Measurements from ENCODE around the gene ARHGAP15.

ARHGAP15 gene

GRCh38 chr2:143383016-143383415 is 253.8 kb downstream of the ARHGAP15 start:
- TF ChIP-seq, protein P1, sequence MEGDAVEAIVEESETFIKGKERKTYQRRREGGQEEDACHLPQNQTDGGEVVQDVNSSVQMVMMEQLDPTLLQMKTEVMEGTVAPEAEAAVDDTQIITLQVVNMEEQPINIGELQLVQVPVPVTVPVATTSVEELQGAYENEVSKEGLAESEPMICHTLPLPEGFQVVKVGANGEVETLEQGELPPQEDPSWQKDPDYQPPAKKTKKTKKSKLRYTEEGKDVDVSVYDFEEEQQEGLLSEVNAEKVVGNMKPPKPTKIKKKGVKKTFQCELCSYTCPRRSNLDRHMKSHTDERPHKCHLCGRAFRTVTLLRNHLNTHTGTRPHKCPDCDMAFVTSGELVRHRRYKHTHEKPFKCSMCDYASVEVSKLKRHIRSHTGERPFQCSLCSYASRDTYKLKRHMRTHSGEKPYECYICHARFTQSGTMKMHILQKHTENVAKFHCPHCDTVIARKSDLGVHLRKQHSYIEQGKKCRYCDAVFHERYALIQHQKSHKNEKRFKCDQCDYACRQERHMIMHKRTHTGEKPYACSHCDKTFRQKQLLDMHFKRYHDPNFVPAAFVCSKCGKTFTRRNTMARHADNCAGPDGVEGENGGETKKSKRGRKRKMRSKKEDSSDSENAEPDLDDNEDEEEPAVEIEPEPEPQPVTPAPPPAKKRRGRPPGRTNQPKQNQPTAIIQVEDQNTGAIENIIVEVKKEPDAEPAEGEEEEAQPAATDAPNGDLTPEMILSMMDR (IDR thresholded peaks at IDR 0.05; ENCODE audit: low read depth, low read length) = no peak
- DNase-seq (ENCODE audit: low read depth in 2 of 2) = no peak
- no peak overlapping the region for H3K4me3 ChIP-seq (replicated peaks in 1 of 2; ENCODE audit: low read depth in 2 of 2, low read length in 2 of 2)

- no peak for DNase-seq (ENCODE audit: low read depth in 2 of 2)
- TF ChIP-seq, protein P1 (IDR thresholded peaks at IDR 0.05; ENCODE audit: low read depth, low read length) = no peak
Measured at GRCh38 chr2:143384111-143384510, 254.9 kb downstream of the ARHGAP15 start.

GRCh38 chr2:143390171-143390570 is 261.0 kb downstream of the ARHGAP15 start:
- H3K4me3 ChIP-seq (replicated peaks in 1 of 2; ENCODE audit: low read depth in 2 of 2, low read length in 2 of 2) = no peak overlapping the region
- TF ChIP-seq, protein P1 (IDR thresholded peaks at IDR 0.05; ENCODE audit: low read depth, low read length) = no peak
- DNase-seq (ENCODE audit: low read depth in 2 of 2) = no peak

More at GRCh38 chr2:143384111-143384510, 254.9 kb downstream of the ARHGAP15 start:
- no peak overlapping the region for H3K4me3 ChIP-seq (replicated peaks in 1 of 2; ENCODE audit: low read depth in 2 of 2, low read length in 2 of 2)

- DNase-seq (ENCODE audit: low read depth in 2 of 2) = no peak
- H3K4me3 ChIP-seq (replicated peaks in 1 of 2; ENCODE audit: low read depth in 2 of 2, low read length in 2 of 2) = no peak overlapping the region
- TF ChIP-seq, protein P1 (IDR thresholded peaks at IDR 0.05; ENCODE audit: low read depth, low read length) = no peak
Measured at GRCh38 chr2:143392358-143392757, 263.1 kb downstream of the ARHGAP15 start.

- TF ChIP-seq, protein P1 (IDR thresholded peaks at IDR 0.05; ENCODE audit: low read depth, low read length) = no peak
- DNase-seq (ENCODE audit: low read depth in 2 of 2) = no peak
- H3K4me3 ChIP-seq (replicated peaks in 1 of 2; ENCODE audit: low read depth in 2 of 2, low read length in 2 of 2) = no peak overlapping the region
Measured at GRCh38 chr2:143394062-143394461, 264.8 kb downstream of the ARHGAP15 start.

GRCh38 chr2:143397884-143398614 is 268.8 kb downstream of the ARHGAP15 start:
- TF ChIP-seq, protein P1 (IDR thresholded peaks at IDR 0.05; ENCODE audit: low read depth, low read length) = no peak
- no peak overlapping the region for H3K4me3 ChIP-seq (replicated peaks in 1 of 2; ENCODE audit: low read depth in 2 of 2, low read length in 2 of 2)
- peak; percentile 16 to 47 for DNase-seq (ENCODE audit: low read depth in 2 of 2)

Measured in cardiac fibroblast (primary cell).